GM21723 (cell line): ENCODE data around the gene KATNA1.

Source experiments
- ATAC-seq: cut with Tn5 transposase; IDR thresholded peaks from one replicate; pipeline ENCODE4 v1.9.1; 2021; ENCODE audit warnings: mild to moderate bottlenecking, moderate library complexity; ENCODE audit not compliant: unreplicated experiment

The KATNA1 gene

DNA sequence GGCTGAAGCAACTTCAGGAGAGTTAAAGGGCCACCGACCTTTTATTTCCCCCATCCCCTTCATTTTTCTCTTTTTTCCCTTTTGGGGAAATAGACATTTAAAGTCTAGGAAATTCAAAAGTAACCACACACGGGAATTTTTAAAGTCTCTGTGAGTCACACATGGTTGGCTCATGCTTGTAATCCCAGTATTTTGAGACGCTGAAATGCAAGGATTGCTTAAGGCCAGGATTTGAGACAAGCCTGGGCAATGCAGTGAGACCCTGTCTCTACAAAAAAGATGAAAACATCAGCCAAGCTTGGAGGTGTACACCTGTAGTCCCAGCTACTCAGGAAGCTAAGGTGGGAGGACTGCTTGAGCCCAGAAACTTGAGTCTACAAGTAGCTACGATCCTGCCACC, 34.2 kb downstream of the KATNA1 start:
- no peak for ATAC-seq

GRCh38 chr6:149608381-149608982, 40.0 kb downstream of the KATNA1 start:
- ATAC-seq = no peak

DNA sequence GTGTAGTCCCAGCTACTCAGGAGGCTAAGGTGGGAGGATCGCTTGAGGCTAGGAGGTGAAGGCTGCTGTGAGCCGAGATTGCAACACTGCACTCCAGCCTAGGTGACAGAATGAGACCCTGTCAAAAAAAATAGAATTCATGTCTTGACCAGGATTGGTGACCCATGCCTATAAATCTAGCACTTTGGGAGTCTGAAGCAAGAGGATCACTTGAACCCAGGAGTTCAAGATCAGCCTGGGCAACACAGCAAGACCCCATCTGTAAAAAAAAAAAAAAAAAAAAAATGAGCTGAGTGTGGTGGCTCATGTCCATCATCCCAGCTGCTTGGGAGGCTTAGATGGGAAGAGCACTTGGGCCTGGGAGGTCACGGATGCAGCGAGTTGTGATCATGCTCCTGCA, 48.0 kb downstream of the KATNA1 start:
- no peak for ATAC-seq

DNA sequence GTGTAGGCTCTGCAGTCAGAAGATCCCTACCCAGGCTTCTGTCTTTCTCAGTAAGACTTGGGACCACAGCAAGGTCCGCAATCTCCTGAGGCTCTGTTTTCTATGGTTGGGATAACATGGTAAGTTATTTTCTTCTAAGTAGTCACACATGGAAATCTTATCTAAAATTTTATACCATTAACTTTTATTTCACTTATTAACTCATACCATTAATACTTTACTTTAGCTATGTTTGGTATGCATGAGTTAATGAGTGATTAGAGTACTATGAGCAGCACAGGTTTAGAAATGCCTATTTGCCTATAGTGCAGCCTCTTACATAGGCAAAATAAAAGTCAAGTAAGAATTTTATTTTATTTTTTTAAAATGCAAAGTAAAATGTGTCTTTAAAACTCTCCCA, 55.1 kb downstream of the KATNA1 start:
- ATAC-seq = no peak

GRCh38 chr6:149592983-149593382, 55.5 kb downstream of the KATNA1 start:
- no peak for ATAC-seq

- ATAC-seq = no peak
Measured at GRCh38 chr6:149586149-149586548, 62.4 kb downstream of the KATNA1 start.

- ATAC-seq = no peak
Measured at GRCh38 chr6:149581349-149581748, 67.2 kb downstream of the KATNA1 start.

DNA sequence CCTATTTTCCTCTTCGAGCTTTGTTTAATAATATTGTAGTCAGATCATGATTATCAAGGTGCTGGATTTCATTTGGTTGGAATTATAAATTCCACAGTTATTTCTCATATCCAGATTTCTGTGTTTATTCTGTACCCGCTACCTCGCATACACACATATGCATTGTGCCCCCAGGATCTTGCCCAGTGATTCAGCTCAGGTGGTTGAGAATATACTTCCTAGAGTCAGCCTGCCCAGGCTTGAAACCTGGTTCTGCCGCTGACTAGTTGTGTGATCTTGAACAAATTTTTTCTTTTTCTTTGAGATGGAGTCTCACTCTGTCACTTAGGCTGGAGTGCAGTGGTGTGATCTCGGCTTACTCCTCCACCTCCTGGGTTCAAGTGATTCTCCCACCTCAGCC, 67.6 kb downstream of the KATNA1 start:
- ATAC-seq = no peak

- no peak for ATAC-seq
Measured at GRCh38 chr6:149567945-149568585, 80.4 kb downstream of the KATNA1 start.

- ATAC-seq = peak; percentile 25
Measured at GRCh38 chr6:149567194-149567586, 81.3 kb downstream of the KATNA1 start.

DNA sequence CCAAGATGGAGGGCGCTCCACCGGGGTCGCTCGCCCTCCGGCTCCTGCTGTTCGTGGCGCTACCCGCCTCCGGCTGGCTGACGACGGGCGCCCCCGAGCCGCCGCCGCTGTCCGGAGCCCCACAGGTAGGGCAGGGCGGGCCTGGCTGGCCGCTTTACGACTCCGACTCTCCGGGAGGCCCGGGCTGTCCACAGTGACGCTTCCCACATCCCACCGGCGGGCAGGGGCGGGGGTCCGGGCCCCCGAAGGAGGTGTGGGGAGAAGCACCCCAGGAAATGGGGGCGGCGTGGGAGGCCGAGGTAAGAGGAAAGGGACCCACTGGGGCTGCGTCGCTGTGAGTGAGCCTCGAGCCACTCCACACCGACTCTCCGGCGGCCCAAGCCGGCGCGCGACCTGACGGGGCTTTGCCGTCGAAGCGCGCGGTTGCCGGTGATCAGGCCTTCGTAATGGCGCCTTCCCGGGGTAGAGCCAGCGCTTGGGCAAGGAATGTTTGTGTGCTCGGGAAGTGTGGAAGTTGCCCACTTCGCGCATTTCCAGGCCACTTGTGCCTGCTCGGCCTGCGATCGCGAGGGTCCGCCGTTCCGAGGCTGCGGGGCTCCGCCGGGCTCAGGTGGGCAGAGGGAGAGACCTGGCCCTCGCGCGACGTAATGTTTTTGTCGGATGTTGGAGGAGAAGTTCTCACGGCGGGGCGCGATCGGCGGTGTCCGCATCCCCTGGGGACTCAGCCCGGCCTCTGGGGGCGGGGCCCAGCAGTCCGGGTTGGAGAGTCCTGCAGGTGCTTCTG, 81.9 kb downstream of the KATNA1 start:
- peak; percentile 23 for ATAC-seq

DNA sequence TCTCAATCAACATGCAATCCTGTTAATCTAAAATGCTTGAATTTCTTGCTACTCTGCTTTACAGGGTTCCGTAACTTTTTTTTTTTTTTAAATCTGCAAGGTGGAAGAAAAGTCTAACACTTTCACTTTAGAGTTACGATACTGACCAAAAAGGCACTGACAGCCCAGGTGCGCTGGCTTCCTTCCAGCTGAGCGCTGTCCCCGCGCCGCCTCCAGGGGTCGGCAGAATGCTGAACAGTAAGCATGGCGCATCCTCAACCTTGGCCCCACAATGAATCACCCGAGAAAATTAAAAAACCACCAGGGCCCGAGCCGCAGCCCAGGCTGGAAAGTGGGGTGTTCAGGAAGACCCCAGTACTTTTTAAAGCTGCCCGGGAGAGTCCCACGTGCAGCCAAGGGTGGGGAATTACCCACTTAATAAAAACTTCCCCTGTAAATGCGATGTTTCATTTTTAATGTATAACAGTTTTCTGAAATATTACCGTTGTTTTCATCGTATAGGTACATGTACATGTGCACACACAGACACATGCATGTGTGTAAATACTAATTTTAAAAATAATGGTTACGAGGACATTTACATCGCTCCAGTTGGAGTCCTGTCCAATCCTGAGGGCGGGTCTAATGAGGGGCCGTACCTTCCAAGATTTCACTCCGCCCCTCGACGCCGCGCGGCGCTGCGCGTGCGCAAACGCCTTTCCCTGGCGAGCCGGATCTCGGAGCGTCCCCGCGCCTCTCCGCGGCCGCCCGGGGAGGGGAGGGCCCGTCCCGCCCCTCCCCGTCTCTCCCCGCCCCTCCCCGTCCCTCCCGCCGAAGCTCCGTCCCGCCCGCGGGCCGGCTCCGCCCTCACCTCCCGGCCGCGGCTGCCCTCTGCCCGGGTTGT, 82.7 kb downstream of the KATNA1 start, which contains the start of gene GINM1:
GINM1 (plus strand) TSS at position 849 of the 883 bp plus-strand sequence. CDS start 40 bp downstream, outside the sequence.
- peak; percentile 80 for ATAC-seq

GRCh38 chr6:149563928-149564325, 84.6 kb downstream of the KATNA1 start:
- no peak for ATAC-seq

DNA sequence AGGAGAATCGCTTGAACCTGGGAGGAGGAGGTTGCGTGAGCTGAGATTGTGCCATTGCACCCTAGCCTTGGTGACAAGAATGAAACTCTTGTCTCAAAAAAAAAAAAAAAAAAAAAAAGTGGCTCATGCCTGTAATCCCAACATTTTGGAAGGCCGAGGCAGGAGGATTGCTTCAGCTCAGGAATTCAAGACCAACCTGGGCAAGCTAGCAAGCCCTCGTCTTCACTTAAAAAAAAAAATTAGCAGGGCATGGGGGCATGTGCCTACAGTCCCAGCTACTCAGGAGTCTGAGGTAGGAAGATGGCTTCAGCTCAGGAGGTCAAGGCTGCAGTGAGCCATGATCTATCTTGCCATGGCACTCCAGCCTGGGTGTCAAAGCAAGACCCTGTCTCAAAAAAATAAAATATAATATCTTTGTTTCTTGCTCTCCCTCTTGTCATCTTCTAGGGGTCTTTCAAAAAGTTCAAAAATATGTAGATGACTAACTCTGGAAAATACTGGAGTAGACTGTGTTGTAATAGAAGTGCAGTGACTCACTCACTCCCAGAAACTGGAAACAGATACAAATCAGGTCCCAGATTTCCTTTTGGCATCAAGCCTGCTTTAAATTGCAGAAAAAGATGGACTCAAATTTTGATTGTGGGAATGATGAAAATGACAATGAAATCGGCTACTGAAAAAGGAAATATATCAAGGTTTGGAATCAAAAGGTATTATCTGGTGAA, 85.1 kb downstream of the KATNA1 start:
- no peak for ATAC-seq

- no peak for ATAC-seq
Measured at GRCh38 chr6:149560736-149561135, 87.8 kb downstream of the KATNA1 start.

GRCh38 chr6:149559389-149559788, 89.1 kb downstream of the KATNA1 start:
- no peak for ATAC-seq

DNA sequence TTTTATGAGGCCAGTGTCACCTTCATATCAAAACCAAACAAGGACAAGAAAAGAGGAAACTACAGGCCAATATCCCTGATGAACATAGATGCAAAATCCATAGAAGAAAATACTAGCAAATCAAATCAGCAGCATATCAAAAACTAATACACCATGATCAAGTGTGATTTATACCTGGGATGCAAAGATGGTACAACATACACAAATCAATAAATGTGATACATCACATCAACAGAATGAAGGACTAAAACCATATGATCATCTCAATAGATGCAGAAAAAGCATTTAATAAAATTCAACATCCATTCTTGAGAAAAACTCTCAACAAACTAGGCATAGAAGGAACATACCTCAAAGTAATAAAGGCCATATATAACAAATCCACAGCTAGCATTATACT, 90.5 kb downstream of the KATNA1 start:
- no peak for ATAC-seq

DNA sequence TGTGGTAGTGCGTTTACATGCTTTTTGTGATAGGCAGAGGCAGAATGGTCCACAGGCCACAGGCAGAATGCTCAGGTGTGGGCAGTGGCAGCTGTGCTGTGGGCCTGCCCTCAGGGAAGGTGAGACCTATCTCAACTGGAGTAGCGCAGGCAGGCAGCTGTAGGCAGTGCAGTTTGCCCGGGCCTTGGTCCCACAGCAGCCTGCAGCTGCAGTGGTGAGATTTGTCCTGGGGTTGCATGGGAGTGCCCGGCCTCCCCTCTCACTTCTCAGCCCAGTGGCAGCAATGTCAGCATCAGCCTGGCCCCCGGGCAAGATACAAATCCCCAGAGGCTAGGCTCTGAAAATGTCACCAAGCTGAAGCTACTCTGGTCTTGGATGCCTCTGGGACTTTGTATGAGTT, 96.6 kb downstream of the KATNA1 start:
- ATAC-seq = no peak

DNA sequence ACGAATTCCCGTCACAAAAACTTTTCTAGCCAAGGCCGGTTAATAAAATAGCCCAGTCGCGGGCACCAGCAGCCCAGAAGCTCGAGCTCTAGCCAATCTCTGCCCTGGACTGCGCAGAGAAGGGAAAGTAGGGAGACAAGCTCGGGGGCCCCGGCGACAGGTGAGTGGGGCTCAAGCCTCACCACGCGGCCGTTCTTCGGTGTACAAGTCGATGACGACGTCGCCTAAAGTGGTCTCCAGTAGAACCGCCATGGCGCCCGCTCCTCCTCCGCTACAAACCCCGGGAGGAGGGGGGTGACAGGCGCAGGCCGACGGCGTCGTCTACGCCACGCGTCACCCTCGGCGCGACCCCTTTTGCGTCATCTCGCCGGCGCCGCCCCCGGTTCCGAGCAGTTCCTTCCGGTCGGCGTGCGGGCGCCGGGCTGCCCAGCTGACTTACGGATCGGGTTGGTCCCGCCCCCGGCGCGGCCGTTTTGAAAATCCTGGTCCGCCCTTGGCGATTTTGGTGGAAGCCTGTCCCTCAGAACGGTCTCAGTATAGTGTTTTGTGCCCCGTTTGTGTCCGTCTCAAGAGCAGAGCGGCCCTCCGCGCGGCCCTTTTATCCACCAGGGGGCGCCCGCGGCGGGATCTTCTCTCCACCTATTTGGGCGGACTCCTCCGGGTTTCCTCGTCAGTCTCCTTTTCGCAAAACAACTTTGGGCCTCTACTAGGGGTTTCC, 102.6 kb downstream of the KATNA1 start, which contains the start of gene PPIL4:
PPIL4 (minus strand) TSS at position 290 of the 718 bp plus-strand sequence; CDS start at position 252, 38 bp downstream.
- peak; percentile 93 for ATAC-seq
